Gastroesophageal sphincter (tissue), 4 donors: Measurements from ENCODE around the gene FOXD2. TPM values are rescaled to one million over a fixed set of nuclear protein-coding genes. Genes with fewer than 3 reads are reported as not detected.

Source experiments
- ATAC-seq: fragments of 150-250 bp; one replicate; pipeline ENCODE4 v1.9.1; 2016; ENCODE audit warnings: mild to moderate bottlenecking, moderate library complexity
- H3K27ac ChIP-seq, 4 donors: fragments of 200-600 bp; sonication (generic) in 3 of 4; 1 replicate in 3 of 4; 2 replicates in 1 of 4; pipeline ENCODE4 v1.5.1; 2016 to 2019
- H3K27me3 ChIP-seq: fragments of 200-600 bp; sonication (generic); one replicate; pipeline ENCODE4 v1.5.1; 2019
- H3K36me3 ChIP-seq, 2 donors: fragments of 200-600 bp; sonication (generic); one replicate each; pipeline ENCODE4 v1.5.1; 2019; ENCODE audit warnings: control low read depth in 1 of 2
- H3K4me1 ChIP-seq, 3 donors: fragments of 200-600 bp; sonication (generic); 1 replicate in 2 of 3; 2 replicates in 1 of 3; pipeline ENCODE4 v1.5.1; 2016 to 2019; ENCODE audit warnings: control low read depth in 2 of 3
- H3K4me3 ChIP-seq, 2 donors: fragments of 200-600 bp; sonication (generic); one replicate each; pipeline ENCODE4 v1.5.1; 2019; ENCODE audit warnings: mild to moderate bottlenecking in 1 of 2, moderate library complexity in 1 of 2
- H3K9me3 ChIP-seq, 3 donors: fragments of 200-600 bp; sonication (generic); one replicate each; pipeline ENCODE4 v1.5.1; 2017 to 2019; ENCODE audit warnings: control low read depth in 2 of 3
- EP300 ChIP-seq: sonication (generic); formaldehyde crosslinking; IDR thresholded peaks from one replicate; pipeline ENCODE4 v1.6.1; 2017; ENCODE audit warnings: antibody characterized with exemption, mild to moderate bottlenecking
- POLR2A ChIP-seq, 2 donors: fragments of 450-650 bp; IDR thresholded peaks; one replicate each; pipeline ENCODE4 v1.6.1; 2017; ENCODE audit warnings: antibody characterized with exemption in 2 of 2, mild to moderate bottlenecking in 2 of 2, moderate library complexity in 1 of 2
- POLR2AphosphoS5 ChIP-seq: sonication (generic); formaldehyde crosslinking; IDR thresholded peaks from one replicate; pipeline ENCODE4 v1.6.1; 2017; ENCODE audit warnings: antibody characterized with exemption
- WGBS, 2 donors: methylation state at CpG; one replicate each; pipeline ENCODE4 v1.1.5; 2018; ENCODE audit warnings: low coverage in 1 of 2; 5-methylcytosine and 5-hydroxymethylcytosine counted together
- total RNA-seq, 4 donors: library from RNA; depleted of rRNA; stranded (reverse); fragments of >200 nt; gene quantifications; one replicate each; pipeline ENCODE4 v1.1.0, GENCODE V29; 2016
- TF ChIP-seq, protein P1 (sequence below), 4 experiments: fragments of 200-600 bp in 2 of 4; fragments of 450-650 bp in 2 of 4; sonication (generic) in 1 of 4; IDR thresholded peaks; one replicate each; pipeline ENCODE4 v1.5.1; 2017 to 2019; ENCODE audit warnings: antibody characterized with exemption in 4 of 4, mild to moderate bottlenecking in 2 of 4, moderate library complexity in 2 of 4

The FOXD2 gene
- total RNA-seq, 4 donors from 2014 or later: 0.04 to 0.81 (median 0.57) TPM

DNA sequence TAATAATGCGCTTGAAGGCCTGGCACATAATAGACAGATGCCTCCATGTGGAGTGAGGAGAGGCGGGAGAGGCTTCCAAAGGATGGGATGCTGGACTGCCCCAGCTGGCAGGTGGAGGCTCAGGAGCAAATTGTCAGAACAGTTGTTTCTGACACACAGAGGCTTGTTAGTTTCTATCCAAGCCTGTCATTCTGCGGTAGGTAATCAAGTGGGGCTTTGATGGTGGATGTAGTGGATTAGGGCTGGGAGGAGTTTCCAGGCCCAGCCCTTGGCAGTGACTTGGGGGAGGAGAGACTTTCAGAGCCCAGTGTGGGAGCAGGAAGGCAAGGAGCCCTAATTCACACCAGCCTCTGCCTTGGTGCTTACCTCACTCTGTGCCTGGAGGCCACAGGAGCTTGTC lies 44.1 kb downstream of the FOXD2 start:
- Histone ChIP-seq H3K4me1 (peaks cover 0 to 23% (median 0%) of the 10 kb centered on the region in 3 donors), H3K36me3 (no peaks in the 10 kb centered on the region), H3K27me3 (peaks cover 2% of the 10 kb centered on the region), H3K9me3 (no peaks in the 10 kb centered on the region), H3K4me3 (no peak overlapping the region), H3K27ac (no peak overlapping the region)
- 80 to 88% methylated on average over 1 to 3 of the region's 3 CpGs for WGBS, 2 donors
- TF ChIP-seq EP300 (no peak), POLR2A (IDR thresholded peaks at IDR 0.05) (no peak), POLR2AphosphoS5 (no peak)
- TF ChIP-seq, protein P1, sequence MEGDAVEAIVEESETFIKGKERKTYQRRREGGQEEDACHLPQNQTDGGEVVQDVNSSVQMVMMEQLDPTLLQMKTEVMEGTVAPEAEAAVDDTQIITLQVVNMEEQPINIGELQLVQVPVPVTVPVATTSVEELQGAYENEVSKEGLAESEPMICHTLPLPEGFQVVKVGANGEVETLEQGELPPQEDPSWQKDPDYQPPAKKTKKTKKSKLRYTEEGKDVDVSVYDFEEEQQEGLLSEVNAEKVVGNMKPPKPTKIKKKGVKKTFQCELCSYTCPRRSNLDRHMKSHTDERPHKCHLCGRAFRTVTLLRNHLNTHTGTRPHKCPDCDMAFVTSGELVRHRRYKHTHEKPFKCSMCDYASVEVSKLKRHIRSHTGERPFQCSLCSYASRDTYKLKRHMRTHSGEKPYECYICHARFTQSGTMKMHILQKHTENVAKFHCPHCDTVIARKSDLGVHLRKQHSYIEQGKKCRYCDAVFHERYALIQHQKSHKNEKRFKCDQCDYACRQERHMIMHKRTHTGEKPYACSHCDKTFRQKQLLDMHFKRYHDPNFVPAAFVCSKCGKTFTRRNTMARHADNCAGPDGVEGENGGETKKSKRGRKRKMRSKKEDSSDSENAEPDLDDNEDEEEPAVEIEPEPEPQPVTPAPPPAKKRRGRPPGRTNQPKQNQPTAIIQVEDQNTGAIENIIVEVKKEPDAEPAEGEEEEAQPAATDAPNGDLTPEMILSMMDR (IDR thresholded peaks at IDR 0.05): no peak
- no peak for ATAC-seq

DNA sequence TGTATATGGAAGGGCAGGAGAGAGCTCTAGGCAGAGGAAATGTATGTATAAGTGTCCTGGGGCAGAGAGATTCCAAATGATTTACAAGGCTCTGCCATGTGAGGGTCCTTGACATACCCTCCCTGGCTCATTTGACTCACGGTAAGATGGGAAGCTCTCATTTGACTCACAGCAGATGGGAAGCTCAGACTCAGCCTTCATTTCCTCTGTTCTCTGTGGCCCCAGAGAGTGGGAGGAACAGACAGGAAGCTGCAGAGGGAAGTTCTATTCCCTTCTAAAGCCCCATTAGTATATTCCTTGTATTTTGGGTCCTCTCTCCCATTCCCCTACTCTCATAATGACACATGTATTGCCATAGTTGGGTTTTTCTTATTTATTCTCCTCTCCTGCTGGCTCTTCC lies 44.9 kb downstream of the FOXD2 start:
- TF ChIP-seq, protein P1 (IDR thresholded peaks at IDR 0.05): no peak
- no peak for TF ChIP-seq POLR2A (IDR thresholded peaks at IDR 0.05)
- TF ChIP-seq EP300: no peak
- TF ChIP-seq POLR2AphosphoS5: no peak
- Histone ChIP-seq H3K36me3 (no peaks in the 10 kb centered on the region), H3K9me3 (no peaks in the 10 kb centered on the region), H3K4me3 (no peak overlapping the region), H3K27me3 (peaks cover 10% of the 10 kb centered on the region), H3K4me1 (peaks cover 0 to 18% (median 0%) of the 10 kb centered on the region in 3 donors), H3K27ac (no peak overlapping the region)
- 56 to 57% methylated on average over 1 of the region's 1 CpG for WGBS, 2 donors
- no peak for ATAC-seq

DNA sequence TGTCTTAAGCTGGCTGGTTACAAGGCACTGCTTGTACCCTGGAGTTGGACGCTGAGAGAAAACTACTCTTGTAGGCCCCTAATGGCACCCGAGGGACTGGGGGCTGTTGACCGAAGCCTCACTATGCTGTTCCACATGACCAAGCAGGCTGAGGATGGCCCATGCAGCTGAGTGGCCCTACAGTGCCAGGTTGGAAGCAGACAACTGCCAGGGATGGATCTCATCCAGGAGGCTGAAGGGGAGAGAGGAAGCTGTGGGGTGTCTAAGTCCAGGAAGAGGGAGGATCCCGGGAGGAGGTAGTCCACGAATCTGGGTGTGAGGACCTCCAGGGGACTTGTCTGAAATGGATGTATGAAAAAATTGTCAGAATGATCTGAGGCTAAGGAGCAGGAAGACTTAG lies 45.8 kb downstream of the FOXD2 start:
- Histone ChIP-seq H3K9me3 (no peaks in the 10 kb centered on the region), H3K27me3 (peaks cover 19% of the 10 kb centered on the region), H3K4me1 (peaks cover 0 to 9% (median 0%) of the 10 kb centered on the region in 3 donors), H3K36me3 (no peaks in the 10 kb centered on the region), H3K4me3 (no peak overlapping the region), H3K27ac (no peak overlapping the region)
- no peak for ATAC-seq
- no peak for TF ChIP-seq EP300
- TF ChIP-seq, protein P1 (IDR thresholded peaks at IDR 0.05): no peak
- TF ChIP-seq POLR2AphosphoS5: no peak
- TF ChIP-seq POLR2A (IDR thresholded peaks at IDR 0.05): no peak
- 84 to 86% methylated on average over 2 to 3 of the region's 5 CpGs for WGBS, 2 donors

DNA sequence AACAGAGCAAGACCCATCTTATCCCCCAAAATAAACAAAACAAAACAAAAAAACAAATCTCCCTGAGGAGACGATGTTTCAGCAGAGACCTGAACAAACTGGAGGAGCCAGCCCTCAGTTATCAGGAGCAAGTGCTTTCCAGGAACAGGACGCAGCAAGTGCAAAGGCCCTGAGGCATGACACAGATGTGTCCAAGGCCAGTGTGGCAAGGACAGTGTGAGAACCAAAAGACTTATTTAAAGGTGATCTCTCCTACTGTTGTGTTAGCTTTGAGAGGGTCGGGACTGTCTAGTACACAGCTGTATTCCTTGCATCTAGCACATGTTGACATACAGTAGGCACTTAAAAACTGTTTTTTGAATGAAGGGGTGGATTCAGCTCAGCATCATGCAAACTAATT lies 48.0 kb downstream of the FOXD2 start:
- no peak for TF ChIP-seq POLR2A (IDR thresholded peaks at IDR 0.05)
- TF ChIP-seq, protein P1 (IDR thresholded peaks at IDR 0.05): no peak
- no peak for TF ChIP-seq POLR2AphosphoS5
- TF ChIP-seq EP300: no peak

DNA sequence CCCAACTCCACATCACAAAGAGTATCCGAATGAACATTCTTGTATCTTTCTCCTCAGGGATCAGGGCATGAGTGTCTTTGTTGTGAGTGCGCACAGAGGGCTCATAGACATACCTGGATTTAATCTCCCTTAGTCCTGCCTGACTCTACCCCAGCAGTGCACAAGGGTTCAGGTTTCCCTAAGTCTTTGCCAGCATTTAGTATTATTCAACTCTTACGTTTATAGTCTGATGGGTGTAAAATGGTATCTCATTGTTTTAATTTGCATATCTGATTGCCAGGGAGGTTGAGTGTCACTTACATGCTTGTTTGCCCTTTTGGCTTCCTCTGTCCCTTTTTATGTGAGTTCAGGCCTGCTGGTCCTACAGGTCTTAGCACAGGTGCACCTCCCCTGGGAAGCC lies 49.5 kb downstream of the FOXD2 start:
- 88 to 94% methylated on average over 3 of the region's 3 CpGs for WGBS, 2 donors
- peaks cover 37% of the 10 kb centered on the region for H3K27me3 ChIP-seq
- no peaks in the 10 kb centered on the region for H3K36me3 ChIP-seq
- H3K9me3 ChIP-seq: no peaks in the 10 kb centered on the region
- no peak overlapping the region for H3K4me3 ChIP-seq
- TF ChIP-seq POLR2A (IDR thresholded peaks at IDR 0.05) (no peak), EP300 (no peak), POLR2AphosphoS5 (no peak)
- TF ChIP-seq, protein P1 (IDR thresholded peaks at IDR 0.05): no peak
- no peak overlapping the region for H3K27ac ChIP-seq
- H3K4me1 ChIP-seq: no peaks in the 10 kb centered on the region
- no peak for ATAC-seq

More for the DNA sequence above, 48.0 kb downstream of the FOXD2 start:
- ATAC-seq: no peak
- no peak overlapping the region for H3K27ac ChIP-seq
- peaks cover 0 to 1% (median 0%) of the 10 kb centered on the region in 3 donors for H3K4me1 ChIP-seq
- H3K4me3 ChIP-seq: no peak overlapping the region
- peaks cover 37% of the 10 kb centered on the region for H3K27me3 ChIP-seq
- H3K9me3 ChIP-seq: no peaks in the 10 kb centered on the region
- WGBS, 2 donors: 83 to 100% methylated on average over 1 to 3 of the region's 3 CpGs
- no peaks in the 10 kb centered on the region for H3K36me3 ChIP-seq
